GM08714 (cell line): ENCODE data around the gene COL23A1.

Experiments used
- H3K4me3 ChIP-seq: fragments of 200-500 bp; sonication (Bioruptor generic); 2 replicates; pipeline ENCODE4 v1.5.1; 2014; ENCODE audit warnings: mild to moderate bottlenecking, low read length, inconsistent platforms
- ZNF274 ChIP-seq: IDR thresholded peaks from 2 replicates; pipeline ENCODE4 v1.6.1; 2012; ENCODE audit warnings: mild to moderate bottlenecking, low read depth, low read length

Gene COL23A1

DNA sequence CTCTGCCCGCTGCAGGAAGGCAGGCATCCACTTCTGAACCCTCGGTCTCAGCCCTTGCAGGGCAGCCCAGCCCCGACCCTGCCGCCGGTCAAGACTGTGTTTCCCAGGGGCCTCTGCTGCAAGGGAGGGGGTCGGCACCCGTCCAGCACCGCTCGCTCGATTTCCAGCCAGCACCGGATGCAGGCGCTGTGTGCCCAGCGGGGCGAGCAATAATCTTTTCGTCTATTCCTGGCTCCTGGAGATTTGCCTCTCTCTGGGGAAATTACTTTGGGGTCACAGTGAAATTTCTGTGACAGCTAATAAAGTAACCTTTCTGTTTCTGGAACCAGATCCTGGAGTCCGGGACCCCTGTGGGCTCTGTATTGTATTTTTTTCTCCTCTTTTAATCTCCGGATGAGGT is 155.3 kb downstream of the COL23A1 start:
- TF ChIP-seq ZNF274: no peak
- H3K4me3 ChIP-seq: no peak overlapping the region

DNA sequence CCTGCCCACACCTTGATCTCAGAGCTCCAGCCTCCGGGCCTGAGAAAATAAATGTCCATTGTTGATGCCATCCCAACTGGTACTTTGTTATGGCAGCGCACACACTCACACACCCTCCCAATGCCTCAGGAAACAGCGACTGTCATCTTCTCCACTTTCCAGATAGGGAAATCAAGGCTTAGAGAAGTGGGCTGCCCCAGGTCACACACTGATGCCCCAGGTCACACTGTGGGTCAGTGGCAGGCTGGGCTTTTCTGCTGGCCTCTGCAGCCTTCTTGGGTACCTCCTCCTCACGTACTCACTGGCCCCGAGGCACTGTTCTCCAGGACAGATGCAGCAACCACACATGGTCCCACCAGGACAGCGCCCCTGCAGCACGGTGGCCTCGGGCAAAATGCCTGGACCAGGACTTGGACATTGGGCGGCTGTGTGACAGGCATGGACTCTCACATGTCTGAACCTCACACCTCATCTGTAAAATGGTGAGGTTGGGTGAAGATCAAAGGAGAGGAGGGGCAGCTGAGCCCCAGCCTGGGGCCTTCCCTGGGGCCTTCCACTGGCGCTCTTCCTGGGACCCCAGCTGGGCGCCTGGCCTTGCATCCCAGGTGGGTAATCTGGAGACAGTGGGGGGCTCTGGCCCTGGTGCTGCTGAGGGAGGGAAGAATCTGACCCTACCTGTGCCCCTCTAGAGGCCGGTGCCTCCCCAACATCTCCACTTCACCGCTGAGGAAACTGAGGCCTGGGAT is 156.0 kb downstream of the COL23A1 start:
- no peak for TF ChIP-seq ZNF274
- H3K4me3 ChIP-seq: no peak overlapping the region

- TF ChIP-seq ZNF274: no peak
- H3K4me3 ChIP-seq: no peak overlapping the region
Measured at GRCh38 chr5:178433273-178433775, 156.9 kb downstream of the COL23A1 start.

- H3K4me3 ChIP-seq: no peak overlapping the region
- TF ChIP-seq ZNF274: no peak
Measured at GRCh38 chr5:178432421-178433272, 157.5 kb downstream of the COL23A1 start.

DNA sequence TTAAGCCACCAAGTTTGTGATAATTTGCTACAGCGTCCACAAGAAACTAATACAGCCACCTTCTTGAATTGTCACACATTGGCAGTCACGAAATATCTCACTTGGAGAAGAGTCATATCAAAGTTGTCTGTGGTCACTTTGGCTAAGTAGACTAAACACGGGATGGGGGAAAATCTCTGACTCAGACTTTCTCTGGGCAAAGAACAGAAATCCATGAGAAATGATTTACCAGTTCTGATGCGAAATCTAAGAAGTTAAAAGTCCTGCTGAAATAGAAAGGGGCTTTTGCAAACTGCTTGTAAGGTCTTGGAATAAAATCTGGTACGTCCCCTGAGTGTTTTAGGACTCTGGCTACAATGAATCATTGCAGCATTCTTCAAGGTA is 158.4 kb downstream of the COL23A1 start:
- no peak overlapping the region for H3K4me3 ChIP-seq
- no peak for TF ChIP-seq ZNF274

- TF ChIP-seq ZNF274: no peak
- H3K4me3 ChIP-seq: no peak overlapping the region
Measured at GRCh38 chr5:178431063-178431781, 159.0 kb downstream of the COL23A1 start.

- no peak overlapping the region for H3K4me3 ChIP-seq
- TF ChIP-seq ZNF274: no peak
Measured at GRCh38 chr5:178430186-178431062, 159.8 kb downstream of the COL23A1 start.

- no peak overlapping the region for H3K4me3 ChIP-seq
- no peak for TF ChIP-seq ZNF274
Measured at GRCh38 chr5:178429491-178430185, 160.6 kb downstream of the COL23A1 start.

- H3K4me3 ChIP-seq: no peak overlapping the region
- no peak for TF ChIP-seq ZNF274
Measured at GRCh38 chr5:178429156-178429468, 161.1 kb downstream of the COL23A1 start.

- no peak overlapping the region for H3K4me3 ChIP-seq
- no peak for TF ChIP-seq ZNF274
Measured at GRCh38 chr5:178428341-178429155, 161.6 kb downstream of the COL23A1 start.

DNA sequence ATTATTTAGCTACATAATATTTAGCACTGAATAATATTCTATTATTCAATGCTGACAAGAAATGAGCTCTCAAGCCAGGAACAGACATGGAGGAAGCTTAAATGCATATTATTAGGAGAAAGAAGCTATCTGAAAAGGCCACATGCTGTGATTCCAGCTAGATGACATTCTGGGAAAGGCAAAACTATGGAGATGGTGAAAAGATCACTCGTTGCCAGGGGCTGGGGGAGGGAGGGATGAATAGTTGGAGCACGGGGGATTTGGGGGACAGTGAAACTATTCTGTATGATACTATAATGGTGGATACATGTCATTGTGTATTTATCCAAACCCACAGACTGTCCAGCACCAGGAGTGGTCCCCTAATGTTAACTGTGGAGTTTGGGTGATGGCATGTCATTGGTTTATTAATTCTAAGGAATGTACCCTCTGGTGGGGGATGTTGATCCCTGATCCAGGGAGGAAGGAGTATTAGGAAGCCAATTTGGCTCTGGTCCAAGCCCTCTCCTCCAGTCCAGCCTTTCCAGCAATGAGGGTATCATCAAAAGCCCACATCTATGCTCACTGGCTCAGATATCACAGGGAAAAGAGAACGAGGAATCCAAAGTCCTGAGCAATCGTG is 162.5 kb downstream of the COL23A1 start:
- no peak overlapping the region for H3K4me3 ChIP-seq
- TF ChIP-seq ZNF274: no peak

- no peak overlapping the region for H3K4me3 ChIP-seq
- no peak for TF ChIP-seq ZNF274
Measured at GRCh38 chr5:178426326-178427130, 163.7 kb downstream of the COL23A1 start.
